Activated CD8-positive, alpha-beta memory T cell treated with anti-CD3 and anti-CD28 coated beads for 48 hours (primary cell): ENCODE data around the gene BRD2.

ENCODE experiments used
- DNase-seq, 3 experiments: peaks; one replicate each; pipeline ENCODE4 v3.0.0-alpha.2; 2020; ENCODE audit warnings: low read depth in 2 of 3, low spot score in 2 of 3

BRD2 gene

GRCh38 chr6:32947552-32948465, 20.6 kb upstream of the BRD2 start:
- no peak for DNase-seq

- no peak for DNase-seq
Observed at GRCh38 chr6:32949113-32949512, 19.3 kb upstream of the BRD2 start.

- no peak for DNase-seq
Observed at GRCh38 chr6:32950010-32950409, 18.4 kb upstream of the BRD2 start.

DNA sequence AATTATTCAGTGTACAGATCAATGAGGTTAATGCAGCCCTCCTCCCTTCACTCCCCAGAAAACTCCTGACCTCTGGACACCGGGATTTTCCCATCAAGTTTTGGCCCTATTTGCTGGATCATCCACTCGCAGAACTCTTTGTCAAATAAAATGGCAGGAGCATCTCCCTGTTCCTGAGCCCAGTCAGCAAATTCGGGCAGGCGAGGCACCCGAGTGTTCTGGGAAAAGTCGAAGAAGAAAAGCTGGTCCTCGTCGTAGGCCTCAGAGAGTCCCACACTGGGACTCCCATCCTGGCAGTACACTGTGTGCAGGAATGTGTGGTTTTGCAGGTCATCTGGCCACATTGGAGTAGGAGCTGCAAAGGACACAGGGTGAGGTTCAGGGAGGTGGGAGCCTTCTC, 17.9 kb upstream of the BRD2 start:
- DNase-seq, result no peak

GRCh38 chr6:32952817-32953739, 15.3 kb upstream of the BRD2 start, which contains the start of gene HLA-DMA:
HLA-DMA (minus strand) TSS chr6:32953097; CDS start chr6:32953036, 61 bp downstream.
- no peak for DNase-seq

DNA sequence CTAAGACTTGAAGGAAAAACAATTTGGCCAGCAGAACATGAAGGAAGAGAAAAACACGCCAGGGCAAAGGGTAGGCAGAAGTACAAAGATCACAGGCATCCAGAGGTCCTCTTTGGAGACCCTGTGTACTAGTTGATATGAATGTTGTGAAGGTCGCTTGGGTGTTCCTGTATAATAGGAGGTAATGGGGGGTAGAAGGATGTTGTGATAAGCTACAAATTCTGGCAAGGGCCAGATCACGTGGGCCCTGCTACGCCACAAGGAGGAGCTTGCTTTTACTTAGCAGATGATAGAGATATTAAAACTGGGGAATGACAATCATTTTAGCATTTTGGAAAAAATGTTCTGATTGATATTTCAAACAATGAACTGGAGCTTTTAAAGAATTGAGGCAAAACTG, 14.6 kb upstream of the BRD2 start:
- no peak for DNase-seq

DNA sequence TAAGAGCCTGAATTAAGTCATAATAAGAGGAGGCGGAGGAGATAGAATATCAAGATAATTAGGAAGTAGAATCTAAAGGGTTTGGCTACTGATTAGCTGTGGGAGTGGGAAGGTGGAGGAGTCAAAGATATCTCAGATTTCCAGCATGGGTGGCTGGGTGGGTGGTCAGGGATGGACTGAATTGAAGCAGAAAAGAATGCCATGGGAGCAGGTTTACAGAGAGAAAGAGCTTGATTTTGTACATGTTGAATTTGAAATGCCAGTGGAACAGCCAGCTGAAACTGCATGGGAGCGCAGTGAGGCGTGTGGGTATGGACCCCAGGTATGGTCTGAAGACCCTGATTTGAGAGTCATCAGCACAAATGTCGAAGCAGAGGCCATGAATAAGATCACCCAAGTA, 14.1 kb upstream of the BRD2 start:
- DNase-seq, result no peak

DNA sequence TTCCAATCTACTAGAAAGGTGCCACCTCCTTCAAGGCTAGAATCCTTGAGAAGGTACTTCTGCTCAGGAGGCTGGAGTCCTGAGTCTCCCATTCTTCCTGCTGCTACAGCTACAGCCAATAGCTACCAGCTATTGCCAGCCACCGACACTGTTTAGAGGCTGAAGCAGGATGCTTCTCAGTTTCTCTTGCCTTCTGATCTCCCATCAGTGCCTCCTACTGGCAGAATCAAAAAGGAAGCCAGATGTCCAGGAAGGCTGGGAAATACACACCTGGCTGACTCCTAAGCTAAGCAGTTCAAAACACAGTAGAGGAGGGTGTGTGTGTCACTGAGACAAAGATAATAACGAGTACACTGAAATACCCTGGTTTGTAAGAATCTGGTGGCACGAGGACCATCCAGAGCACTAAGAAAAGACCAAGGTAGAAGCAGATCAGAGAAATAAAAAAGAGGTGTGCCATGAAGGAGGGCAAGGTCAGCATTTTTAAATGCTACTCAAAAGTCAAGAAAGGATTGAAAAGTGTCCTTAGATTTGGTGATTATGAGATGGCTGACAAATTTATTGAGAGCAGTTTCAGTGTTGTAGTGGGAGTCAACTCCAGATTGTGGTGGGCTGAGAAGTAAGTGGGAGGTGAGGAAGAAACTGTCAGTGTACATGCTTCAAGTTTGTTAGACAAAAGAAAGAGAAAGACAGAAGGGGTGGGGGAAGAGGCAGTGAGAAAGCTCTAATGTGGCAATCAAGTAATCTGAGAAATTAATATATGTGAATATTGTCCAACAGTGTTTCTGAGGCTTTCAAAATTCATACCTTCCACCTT, 13.2 kb upstream of the BRD2 start:
- no peak for DNase-seq

- no peak for DNase-seq
Observed at GRCh38 chr6:32956176-32956575, 12.2 kb upstream of the BRD2 start.

GRCh38 chr6:32960563-32960962, 7.8 kb upstream of the BRD2 start:
- no peak for DNase-seq

- DNase-seq, result no peak
Observed at GRCh38 chr6:32962213-32962826, 6.1 kb upstream of the BRD2 start.

- DNase-seq, result no peak
Observed at GRCh38 chr6:32963866-32964265, 4.5 kb upstream of the BRD2 start.

DNA sequence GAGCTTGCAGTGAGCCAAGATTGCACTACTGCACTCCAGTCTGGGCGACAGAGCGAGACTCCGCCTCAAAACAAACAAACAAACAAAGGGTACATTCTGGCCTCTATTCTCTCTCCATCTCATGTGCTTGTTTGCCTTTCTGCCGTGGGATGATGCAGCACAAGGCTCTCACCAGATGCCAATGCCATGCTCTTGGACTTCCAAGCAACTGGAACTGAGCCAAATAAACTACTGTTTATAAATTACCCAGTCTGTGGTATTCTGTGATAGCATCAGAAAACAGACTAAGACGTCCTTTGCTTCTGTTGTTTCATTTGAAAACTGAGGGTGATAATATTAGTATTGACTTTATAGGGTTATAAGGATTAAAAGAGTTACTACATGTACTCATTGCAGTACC, 3.6 kb upstream of the BRD2 start:
- DNase-seq, result no peak

DNA sequence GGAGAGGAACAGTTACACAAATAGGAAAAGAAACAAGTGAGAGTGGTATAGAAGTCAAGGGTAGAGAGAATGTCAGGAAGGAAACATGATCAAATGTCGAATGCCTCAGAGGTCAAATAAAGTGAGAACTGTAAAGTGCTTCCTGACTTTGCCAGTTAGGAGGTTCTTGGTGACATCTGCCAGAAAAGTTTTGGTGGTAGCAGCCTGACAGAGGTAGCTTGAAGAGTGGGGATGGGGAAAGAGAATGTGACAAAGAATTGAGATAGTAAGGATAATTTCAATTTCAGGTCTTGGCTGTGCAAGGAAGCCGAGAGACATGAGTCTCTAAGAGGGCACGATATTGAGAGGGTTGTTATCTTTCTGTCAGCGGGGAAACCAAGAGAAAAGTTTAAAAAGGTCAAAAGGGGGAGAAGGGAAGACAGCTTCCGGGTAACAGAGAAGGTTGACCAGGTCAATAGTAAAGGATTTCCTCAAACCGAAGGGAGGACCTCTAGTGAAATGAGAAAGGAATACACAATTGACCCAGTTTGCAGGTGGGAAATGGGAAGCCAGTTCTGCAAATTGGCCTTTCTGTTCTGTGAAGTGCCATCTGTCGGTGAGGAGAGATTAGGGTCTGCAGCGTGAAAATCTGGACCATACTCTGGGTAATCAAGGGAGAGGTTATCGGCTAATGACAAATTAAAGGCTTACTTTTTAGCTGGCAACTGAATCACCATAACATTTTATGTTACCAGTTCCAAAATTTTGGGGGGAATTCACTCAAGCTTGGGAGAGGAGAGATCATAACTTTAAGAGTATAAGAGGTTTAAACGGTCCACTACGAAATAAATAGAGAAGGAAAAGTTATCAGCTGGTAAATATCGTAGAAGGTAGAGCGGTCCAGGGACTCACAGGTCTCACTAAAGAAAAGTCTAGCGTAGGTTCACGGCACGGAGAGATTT, 973 bp upstream of the BRD2 start:
- no peak for DNase-seq

- DNase-seq, result peak; percentile 44 to 69 (median 51)
Observed at GRCh38 chr6:32968867-32969684, 682 bp downstream of the BRD2 start.

DNA sequence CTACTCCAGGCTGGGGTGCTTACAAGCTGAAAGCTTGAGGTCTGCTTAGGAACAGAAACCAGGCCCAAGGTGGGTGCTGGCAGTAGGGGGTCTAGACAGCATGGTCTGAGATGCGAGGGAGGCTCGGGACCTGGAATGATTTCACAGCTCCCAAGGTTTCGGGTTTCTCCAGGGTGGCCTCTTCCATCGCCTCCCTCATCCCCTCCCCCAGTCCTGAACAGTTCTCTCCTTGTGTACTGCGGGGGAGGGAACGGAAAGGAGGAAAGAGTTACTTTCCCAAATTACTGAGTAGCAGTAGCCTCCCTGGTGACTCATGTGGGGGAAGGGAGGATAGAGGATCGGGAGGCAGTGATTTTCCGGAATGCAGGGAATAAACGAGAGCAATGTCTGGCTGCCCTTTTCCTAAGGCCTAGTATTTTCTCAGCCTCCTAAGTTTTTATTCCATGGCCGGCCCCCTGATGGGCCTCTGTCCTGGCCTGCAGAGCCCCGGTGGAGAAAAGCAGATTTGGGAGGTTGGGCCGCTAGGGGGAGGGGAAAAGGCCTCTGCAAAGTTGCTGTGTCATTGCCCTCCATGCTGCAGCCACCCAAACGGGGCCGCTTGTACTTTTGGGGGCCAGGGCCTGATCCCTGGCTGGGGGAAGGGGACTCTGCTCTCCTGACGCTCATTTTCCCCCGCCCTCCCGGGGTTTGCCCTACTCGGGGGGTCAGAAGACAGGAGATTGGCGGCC, 1.5 kb downstream of the BRD2 start:
- DNase-seq, result peak; percentile 56 to 79 (median 69)

DNA sequence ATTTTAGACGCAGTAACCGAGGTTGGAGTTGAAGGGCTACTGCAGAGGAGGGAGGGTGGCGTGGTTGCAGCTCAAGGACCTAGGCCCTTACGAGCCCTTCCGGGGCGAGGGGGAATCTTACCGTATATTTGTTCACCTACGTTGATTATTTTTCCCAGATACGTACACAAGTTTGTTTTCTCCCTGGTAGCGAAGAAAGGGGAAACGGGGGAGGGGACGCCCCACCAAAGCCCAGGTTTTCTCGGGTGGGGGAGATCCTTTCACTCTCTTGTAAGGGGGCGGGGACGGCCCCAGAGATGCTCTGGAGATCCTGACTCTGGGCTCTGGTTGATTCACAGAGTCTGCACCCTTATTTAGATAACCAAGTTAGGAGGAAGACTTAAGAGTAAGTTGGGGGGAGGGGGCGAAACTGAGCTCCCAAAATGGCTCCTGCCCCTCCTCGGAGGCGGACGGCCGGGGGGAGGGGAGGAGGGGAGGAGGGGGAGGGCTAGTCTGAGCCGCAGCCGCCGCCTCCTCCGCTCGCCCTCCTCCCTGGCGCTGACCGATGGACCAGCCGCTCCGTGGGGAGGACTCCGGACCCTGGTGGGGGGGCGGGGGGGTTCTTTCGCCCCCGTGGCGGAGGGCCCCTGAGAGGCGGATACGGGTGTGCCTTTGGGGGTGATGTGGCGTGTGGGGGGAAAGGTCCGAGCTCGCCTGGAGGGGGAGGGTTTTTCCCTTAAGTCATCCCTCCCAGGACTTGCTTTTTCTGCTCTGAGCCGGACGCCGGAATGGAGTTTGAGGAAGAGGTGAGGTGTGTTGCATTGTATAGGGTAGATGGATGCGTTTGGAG, 2.2 kb downstream of the BRD2 start:
- DNase-seq, result peak; percentile 58 to 73 (median 64)
